WTC11 (cell line): ENCODE data around the gene PPM1D. TPM values are rescaled to one million over a fixed set of nuclear protein-coding genes. Genes with fewer than 3 reads are reported as not detected.

Experiments used
- ATAC-seq: fragments of 200-7000 bp; cut with Tn5 transposase; 2 replicates; pipeline ENCODE4 v1.10.0; 2021; ENCODE audit warnings: mild to moderate bottlenecking, moderate library complexity
- CTCF ChIA-PET: fragments of 300-600 bp; sonication (Branson Sonifier 250); formaldehyde crosslinking; loops from one replicate; lab custom pipeline; 2021; ENCODE audit warnings: antibody characterized with exemption; lab: Charles Lee
- POLR2A ChIA-PET: fragments of 350-600 bp; sonication (Branson Sonifier 250); formaldehyde crosslinking; loops from one replicate; lab custom pipeline; 2021; ENCODE audit warnings: antibody characterized with exemption; lab: Charles Lee
- DNase-seq: peaks from one replicate; pipeline ENCODE4 v3.0.0; 2021; ENCODE audit warnings: low spot score
- H3K27ac Mint-ChIP-seq: 2 replicates; pipeline ENCODE4 v1.8.0; 2021; ENCODE audit warnings: mixed read lengths
- H3K27me3 Mint-ChIP-seq: 2 replicates; pipeline ENCODE4 v1.8.0; 2021; ENCODE audit warnings: low read depth, mild to moderate bottlenecking, moderate library complexity, mixed read lengths
- H3K36me3 Mint-ChIP-seq: 2 replicates; pipeline ENCODE4 v1.8.0; 2021; ENCODE audit warnings: mixed read lengths
- H3K4me1 Mint-ChIP-seq: 2 replicates; pipeline ENCODE4 v1.8.0; 2022; ENCODE audit warnings: mixed read lengths
- H3K4me3 Mint-ChIP-seq: 2 replicates; pipeline ENCODE4 v1.8.0; 2021; ENCODE audit warnings: mild to moderate bottlenecking, moderate library complexity, mixed read lengths
- H3K9me3 Mint-ChIP-seq: 2 replicates; pipeline ENCODE4 v1.8.0; 2021; ENCODE audit warnings: mixed read lengths
- ARID4B ChIP-seq: sonication (generic); formaldehyde crosslinking; IDR thresholded peaks from 2 replicates; pipeline ENCODE4 v1.8.0; 2023; ENCODE audit warnings: missing genetic modification reagents, mild to moderate bottlenecking, borderline replicate concordance
- CDX4 ChIP-seq: fragments of 250-450 bp; sonication (Bioruptor Pico); IDR thresholded peaks from 2 replicates; pipeline ENCODE4 v1.9.0; 2021; ENCODE audit warnings: moderate library complexity, mild to moderate bottlenecking, inconsistent platforms, borderline replicate concordance
- CREB1 ChIP-seq: sonication (generic); formaldehyde crosslinking; IDR thresholded peaks from 2 replicates; pipeline ENCODE4 v1.8.0; 2023; ENCODE audit warnings: mild to moderate bottlenecking, missing genetic modification reagents
- CTCF ChIP-seq: fragments of 200-600 bp; IDR thresholded peaks from 2 replicates; pipeline ENCODE4 v1.8.0; 2022; ENCODE audit warnings: antibody characterized with exemption
- ELF4 ChIP-seq: sonication (generic); formaldehyde crosslinking; IDR thresholded peaks from 2 replicates; pipeline ENCODE4 v1.8.1; 2022; ENCODE audit warnings: low read depth, mild to moderate bottlenecking, moderate library complexity, missing genetic modification reagents
- ESRRA ChIP-seq: sonication (generic); formaldehyde crosslinking; IDR thresholded peaks from 2 replicates; pipeline ENCODE4 v1.8.1; 2022; ENCODE audit warnings: mild to moderate bottlenecking, missing genetic modification reagents, borderline replicate concordance
- FOXK1 ChIP-seq: sonication (generic); formaldehyde crosslinking; IDR thresholded peaks from 2 replicates; pipeline ENCODE4 v1.8.0; 2022; ENCODE audit warnings: mild to moderate bottlenecking, moderate library complexity, missing genetic modification reagents
- FOXP4 ChIP-seq: sonication (generic); formaldehyde crosslinking; IDR thresholded peaks from 2 replicates; pipeline ENCODE4 v1.8.0; 2022; ENCODE audit warnings: mild to moderate bottlenecking, missing genetic modification reagents
- NFYB ChIP-seq: sonication (generic); formaldehyde crosslinking; conservative IDR thresholded peaks from 2 replicates; pipeline ENCODE4 v1.8.0; 2022; ENCODE audit warnings: low read depth, missing genetic modification reagents
- PREB ChIP-seq: sonication (generic); formaldehyde crosslinking; IDR thresholded peaks from 2 replicates; pipeline ENCODE4 v1.8.1; 2022; ENCODE audit warnings: mild to moderate bottlenecking, missing genetic modification reagents, moderate library complexity, borderline replicate concordance
- PRRX2 ChIP-seq: fragments of 250-450 bp; sonication (Bioruptor Pico); IDR thresholded peaks from 2 replicates; pipeline ENCODE4 v1.8.0; 2021; ENCODE audit warnings: mild to moderate bottlenecking
- RORB ChIP-seq: fragments of 250-450 bp; sonication (Bioruptor Pico); IDR thresholded peaks from 2 replicates; pipeline ENCODE4 v1.9.0; 2021; ENCODE audit warnings: mild to moderate bottlenecking
- ZBTB43 ChIP-seq: sonication (generic); formaldehyde crosslinking; IDR thresholded peaks from 2 replicates; pipeline ENCODE4 v1.8.1; 2023; ENCODE audit warnings: mild to moderate bottlenecking, missing genetic modification reagents
- ZNF263 ChIP-seq: sonication (generic); formaldehyde crosslinking; IDR thresholded peaks from 2 replicates; pipeline ENCODE4 v1.8.1; 2022; ENCODE audit warnings: low read depth, mild to moderate bottlenecking, moderate library complexity, missing genetic modification reagents
- ZNF532 ChIP-seq: fragments of 250-450 bp; sonication (Bioruptor Pico); IDR thresholded peaks from 2 replicates; pipeline ENCODE4 v1.9.0; 2021; ENCODE audit warnings: mild to moderate bottlenecking, borderline replicate concordance
- total RNA-seq: library from RNA; stranded (reverse); gene quantifications from 3 replicates; pipeline ENCODE4 v1.2.3, GENCODE V29; 2021

Gene PPM1D
- total RNA-seq, 1 experiment from 2014 or later = 20.4 TPM

- peaks cover 18% of the 10 kb centered on the region for H3K4me1 Mint-ChIP-seq
- DNase-seq = no peak
- ATAC-seq = no peak
- peak overlapping the region; percentile 31 for H3K4me3 Mint-ChIP-seq
- CTCF ChIA-PET = interaction anchor here (1.2 to 4.0 kb wide), 3 partner anchors 7 to 40 kb away, joined by 3 to 20 read pairs (median 8); no protein-coding TSS in a partner anchor
- no peak overlapping the region; the same call in 1 of the 2 replicates for H3K27ac Mint-ChIP-seq
- H3K27me3 Mint-ChIP-seq = no peaks in the 10 kb centered on the region
- H3K36me3 Mint-ChIP-seq = no peaks in the 10 kb centered on the region
- no peaks in the 10 kb centered on the region for H3K9me3 Mint-ChIP-seq
- TF ChIP-seq CTCF (no peak), ARID4B (CRISPR knock-in tag) (no peak), PRRX2 (CRISPR knock-in tag) (no peak), RORB (no peak), CDX4 (CRISPR knock-in tag) (no peak), NFYB (CRISPR knock-in tag) (no peak), ZBTB43 (no peak), ESRRA (no peak), FOXK1 (CRISPR knock-in tag) (no peak), FOXP4 (CRISPR knock-in tag) (no peak), ZNF263 (CRISPR knock-in tag) (no peak)
- TF ChIP-seq, all 79 proteins: peak for 0
- POLR2A ChIA-PET = interaction anchor here (1.9 to 2.5 kb wide), 2 partner anchors 24 to 72 kb away, joined by 5 to 6 read pairs; partner anchors contain the start of gene APPBP2
Measured at GRCh38 chr17:60598001-60598736, 1.8 kb upstream of the PPM1D start.

GRCh38 chr17:60599220-60599619 is 773 bp upstream of the PPM1D start:
- Mint-ChIP-seq H3K27me3 (no peaks in the 10 kb centered on the region), H3K9me3 (no peaks in the 10 kb centered on the region), H3K36me3 (no peaks in the 10 kb centered on the region), H3K4me3 (peak overlapping the region; percentile 97), H3K4me1 (peaks cover 22% of the 10 kb centered on the region), H3K27ac (peak overlapping the region; percentile 100)
- ATAC-seq (no peak), DNase-seq (no peak)
- ChIA-PET CTCF (interaction anchor here (0.6 to 4.0 kb wide), 12 partner anchors 8 to 450 kb away, joined by 3 to 20 read pairs (median 4); partner anchors contain the start of genes APPBP2 and BCAS3), POLR2A (interaction anchor here (0.5 to 2.5 kb wide), 10 partner anchors 9 to 450 kb away, joined by 3 to 17 read pairs (median 4); partner anchors contain the start of genes APPBP2, BCAS3, CA4 and USP32)
- TF ChIP-seq CREB1 (CRISPR knock-in tag) (no peak), PREB (CRISPR knock-in tag) (0 out of 2 replicates have a peak, but pooled peaks have one; percentile 27), ELF4 (CRISPR knock-in tag) (no peak), ZNF532 (CRISPR knock-in tag) (no peak)
